A673 (cell line): ENCODE data around the gene ANO2. TPM values are rescaled to one million over a fixed set of nuclear protein-coding genes. Genes with fewer than 3 reads are reported as not detected.
"Not testable (repeated sequence)": the region's sequence is repeated elsewhere in the genome, so short reads cannot be mapped to it uniquely, and the experiment has no call there.

ENCODE experiments used
- BruUV-seq: library from RNA; stranded (reverse); fragments of 400-500 nt; replicated peaks from 2 replicates; lab custom pipeline; 2021; lab: Mats Ljungman, UMichigan
- CTCF ChIA-PET: fragments of 300-600 bp; sonication (Branson Sonifier 250); formaldehyde crosslinking; loops from one replicate; lab custom pipeline; 2022; ENCODE audit warnings: antibody characterized with exemption; lab: Charles Lee
- POLR2A ChIA-PET: fragments of 300-600 bp; sonication (Branson Sonifier 250); formaldehyde crosslinking; loops from one replicate; lab custom pipeline; 2022; ENCODE audit warnings: antibody characterized with exemption; ENCODE audit not compliant: low non-redundant PET; lab: Charles Lee
- DNase-seq: peaks from one replicate; pipeline ENCODE4 v3.0.0-alpha.2; 2015; ENCODE audit warnings: low spot score
- H3K27ac ChIP-seq: fragments of 200-600 bp; sonication (generic); 2 replicates; pipeline ENCODE4 v1.5.1; 2016; ENCODE audit warnings: mixed run types, low read depth, mild to moderate bottlenecking, mixed read lengths, antibody characterized with exemption, low read length; ENCODE audit not compliant: poor library complexity, severe bottlenecking
- H3K27me3 ChIP-seq: fragments of 200-600 bp; sonication (generic); replicated peaks from 2 replicates; pipeline ENCODE4 v1.6.1; 2017; ENCODE audit warnings: mixed run types, low read depth, mild to moderate bottlenecking, mixed read lengths, antibody characterized with exemption, low read length; ENCODE audit not compliant: insufficient read depth, poor library complexity
- H3K36me3 ChIP-seq: fragments of 200-600 bp; sonication (generic); 2 replicates; pipeline ENCODE4 v1.6.1; 2016; ENCODE audit warnings: mixed run types, mild to moderate bottlenecking, mixed read lengths, antibody characterized with exemption, low read length; ENCODE audit not compliant: insufficient read depth, poor library complexity, severe bottlenecking
- H3K4me1 ChIP-seq: fragments of 200-600 bp; sonication (generic); 2 replicates; pipeline ENCODE4 v1.6.1; 2017; ENCODE audit warnings: mixed run types, mild to moderate bottlenecking, mixed read lengths, antibody characterized with exemption, low read length; ENCODE audit not compliant: insufficient read depth, poor library complexity, severe bottlenecking
- H3K4me3 ChIP-seq: fragments of 200-600 bp; sonication (generic); 2 replicates; pipeline ENCODE4 v1.5.1; 2016; ENCODE audit warnings: low read depth, mixed run types, mild to moderate bottlenecking, mixed read lengths, low read length; ENCODE audit not compliant: poor library complexity, severe bottlenecking
- H3K9me3 ChIP-seq: fragments of 200-600 bp; sonication (generic); 2 replicates; pipeline ENCODE4 v1.6.1; 2016; ENCODE audit warnings: mixed run types, low read depth, mild to moderate bottlenecking, mixed read lengths, antibody characterized with exemption, low read length; ENCODE audit not compliant: poor library complexity, severe bottlenecking
- CTCF ChIP-seq: fragments of 300-800, 200-600 bp; sonication (generic); conservative IDR thresholded peaks from 2 replicates; pipeline ENCODE4 v1.5.1; 2017; ENCODE audit warnings: low read depth, mild to moderate bottlenecking, antibody characterized with exemption, low read length, moderate library complexity, mixed read lengths
- EZH2 ChIP-seq: fragments of 200-600 bp; sonication (generic); IDR thresholded peaks from 2 replicates; pipeline ENCODE4 v1.6.1; 2017; ENCODE audit warnings: borderline replicate concordance, low read depth, mild to moderate bottlenecking, mixed read lengths, antibody characterized with exemption, low read length; ENCODE audit not compliant: poor library complexity, severe bottlenecking
- intact Hi-C: fragments of 100-400 bp; cut with micrococcal nuclease; formaldehyde crosslinking; loops from one replicate; pipeline ENCODE4 v1.10.0; 2022; ENCODE audit not compliant: unreplicated experiment
- total RNA-seq: library from RNA; stranded (reverse); gene quantifications from 2 replicates; pipeline ENCODE4 v1.2.3, GENCODE V29; 2021

The ANO2 gene
- total RNA-seq, 1 experiment from 2014 or later: not detected

GRCh38 chr12:5660238-5660637, 284.8 kb downstream of the ANO2 start:
- H3K27me3 ChIP-seq: peaks cover 4% of the 10 kb centered on the region
- H3K36me3 ChIP-seq: no peaks in the 10 kb centered on the region
- ChIA-PET POLR2A (no interaction called here), CTCF (no interaction called here)
- no peak for DNase-seq
- no peaks in the 10 kb centered on the region for H3K9me3 ChIP-seq
- TF ChIP-seq CTCF (no peak), EZH2 (no peak)
- H3K27ac ChIP-seq: no peak overlapping the region
- BruUV-seq: no TSS peak
- no peaks in the 10 kb centered on the region for H3K4me1 ChIP-seq
- H3K4me3 ChIP-seq: no peak overlapping the region
- intact Hi-C loops: no loop called here

GRCh38 chr12:5658339-5658941, 286.6 kb downstream of the ANO2 start:
- H3K27ac ChIP-seq, BruUV-seq, H3K9me3 ChIP-seq, H3K4me1 ChIP-seq, H3K36me3 ChIP-seq, DNase-seq, H3K27me3 ChIP-seq, CTCF ChIA-PET, intact Hi-C loops, H3K4me3 ChIP-seq, POLR2A ChIA-PET: not testable (repeated sequence)

- POLR2A ChIA-PET: no interaction called here
- H3K27me3 ChIP-seq: peaks cover 4% of the 10 kb centered on the region
- intact Hi-C loops: no loop called here
- H3K4me3 ChIP-seq: no peak overlapping the region
- H3K36me3 ChIP-seq: no peaks in the 10 kb centered on the region
- TF ChIP-seq CTCF (no peak), EZH2 (no peak)
- no peak for DNase-seq
- H3K9me3 ChIP-seq: no peaks in the 10 kb centered on the region
- no TSS peak for BruUV-seq
- H3K27ac ChIP-seq: no peak overlapping the region
- no peaks in the 10 kb centered on the region for H3K4me1 ChIP-seq
- CTCF ChIA-PET: no interaction called here
Observed at GRCh38 chr12:5656836-5657235, 288.2 kb downstream of the ANO2 start.

- Histone ChIP-seq H3K36me3 (no peaks in the 10 kb centered on the region), H3K27me3 (peaks cover 17% of the 10 kb centered on the region), H3K4me1 (no peaks in the 10 kb centered on the region), H3K9me3 (no peaks in the 10 kb centered on the region), H3K4me3 (no peak overlapping the region), H3K27ac (no peak overlapping the region)
- no peak for DNase-seq
- intact Hi-C loops: no loop called here
- BruUV-seq: no TSS peak
- POLR2A ChIA-PET: no interaction called here
- CTCF ChIA-PET: no interaction called here
- TF ChIP-seq EZH2: no peak
- no peak for TF ChIP-seq CTCF
Observed at GRCh38 chr12:5655120-5655519, 289.9 kb downstream of the ANO2 start.
